BJ (cell line): Measurements from ENCODE around the gene PLD3. TPM values are rescaled to one million over a fixed set of nuclear protein-coding genes. Genes with fewer than 3 reads are reported as not detected.

Source experiments
- CTCF ChIA-PET: fragments of 350-600 bp; formaldehyde crosslinking; extraction: SDS; loops from one replicate; lab custom pipeline; 2021; ENCODE audit warnings: antibody characterized with exemption, inconsistent platforms; lab: Yijun Ruan, JAX
- POLR2A ChIA-PET: fragments of 300-600 bp; sonication (Branson Sonifier 250); formaldehyde crosslinking; extraction: SDS; loops from one replicate; lab custom pipeline; 2021; ENCODE audit warnings: antibody characterized with exemption; lab: Charles Lee
- DNase-seq: peaks from one replicate; pipeline ENCODE4 v3.0.0-alpha.2; 2011; ENCODE audit warnings: low read depth
- H3K27me3 ChIP-seq: 2 replicates; pipeline ENCODE4 v1.6.0; 2011; ENCODE audit warnings: low read length; ENCODE audit not compliant: control insufficient read depth, insufficient read depth
- H3K36me3 ChIP-seq: 2 replicates; pipeline ENCODE4 v1.5.1; 2011; ENCODE audit warnings: low read length; ENCODE audit not compliant: control insufficient read depth, insufficient read depth
- H3K4me3 ChIP-seq: 2 replicates; pipeline ENCODE4 v1.5.1; 2011; ENCODE audit warnings: low read depth, mild to moderate bottlenecking, control low read depth, low read length
- polyA plus RNA-seq: library from polyadenylated mRNA; depleted of rRNA; stranded (reverse); fragments of >200 nt; gene quantifications from 2 replicates; pipeline ENCODE4 v1.2.3, GENCODE V29; 2011
- TF ChIP-seq, protein P1 (sequence below): IDR thresholded peaks from 2 replicates; pipeline ENCODE4 v1.5.1; 2011; ENCODE audit warnings: low read depth, mild to moderate bottlenecking, control low read depth, inconsistent platforms, low read length, moderate library complexity; ENCODE audit not compliant: insufficient read depth

Gene PLD3
- polyA plus RNA-seq, 1 experiment, result 571 TPM

DNA sequence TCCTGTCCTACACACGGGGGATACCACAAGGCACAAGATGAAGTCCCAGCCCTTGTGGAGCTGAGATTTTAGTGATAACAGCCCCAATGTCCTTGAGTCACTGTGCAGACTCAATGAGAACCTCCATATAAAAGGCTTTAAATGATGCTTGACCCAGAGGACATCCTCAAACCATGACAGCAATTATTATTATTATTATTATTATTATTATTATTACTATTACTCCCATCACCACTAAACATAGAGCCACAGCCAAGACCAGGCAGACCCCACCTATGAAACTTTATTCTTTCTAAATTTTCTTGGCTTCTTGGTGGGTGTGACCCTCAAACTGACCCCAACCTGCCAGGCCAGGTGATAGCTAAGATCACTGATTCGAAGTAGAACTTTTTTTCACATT, 11.4 kb upstream of the PLD3 start:
- no peaks in the 10 kb centered on the region for H3K27me3 ChIP-seq
- CTCF ChIA-PET, result interaction anchor here (1.8 kb wide), 1 partner anchor 9 kb away, joined by 4 read pairs; no protein-coding TSS in a partner anchor
- POLR2A ChIA-PET, result no interaction called here
- no peak overlapping the region for H3K4me3 ChIP-seq
- TF ChIP-seq, protein P1, sequence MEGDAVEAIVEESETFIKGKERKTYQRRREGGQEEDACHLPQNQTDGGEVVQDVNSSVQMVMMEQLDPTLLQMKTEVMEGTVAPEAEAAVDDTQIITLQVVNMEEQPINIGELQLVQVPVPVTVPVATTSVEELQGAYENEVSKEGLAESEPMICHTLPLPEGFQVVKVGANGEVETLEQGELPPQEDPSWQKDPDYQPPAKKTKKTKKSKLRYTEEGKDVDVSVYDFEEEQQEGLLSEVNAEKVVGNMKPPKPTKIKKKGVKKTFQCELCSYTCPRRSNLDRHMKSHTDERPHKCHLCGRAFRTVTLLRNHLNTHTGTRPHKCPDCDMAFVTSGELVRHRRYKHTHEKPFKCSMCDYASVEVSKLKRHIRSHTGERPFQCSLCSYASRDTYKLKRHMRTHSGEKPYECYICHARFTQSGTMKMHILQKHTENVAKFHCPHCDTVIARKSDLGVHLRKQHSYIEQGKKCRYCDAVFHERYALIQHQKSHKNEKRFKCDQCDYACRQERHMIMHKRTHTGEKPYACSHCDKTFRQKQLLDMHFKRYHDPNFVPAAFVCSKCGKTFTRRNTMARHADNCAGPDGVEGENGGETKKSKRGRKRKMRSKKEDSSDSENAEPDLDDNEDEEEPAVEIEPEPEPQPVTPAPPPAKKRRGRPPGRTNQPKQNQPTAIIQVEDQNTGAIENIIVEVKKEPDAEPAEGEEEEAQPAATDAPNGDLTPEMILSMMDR, result no peak
- no peak for DNase-seq
- H3K36me3 ChIP-seq, result peaks cover 5% of the 10 kb centered on the region; the same call in 1 of the 2 replicates

DNA sequence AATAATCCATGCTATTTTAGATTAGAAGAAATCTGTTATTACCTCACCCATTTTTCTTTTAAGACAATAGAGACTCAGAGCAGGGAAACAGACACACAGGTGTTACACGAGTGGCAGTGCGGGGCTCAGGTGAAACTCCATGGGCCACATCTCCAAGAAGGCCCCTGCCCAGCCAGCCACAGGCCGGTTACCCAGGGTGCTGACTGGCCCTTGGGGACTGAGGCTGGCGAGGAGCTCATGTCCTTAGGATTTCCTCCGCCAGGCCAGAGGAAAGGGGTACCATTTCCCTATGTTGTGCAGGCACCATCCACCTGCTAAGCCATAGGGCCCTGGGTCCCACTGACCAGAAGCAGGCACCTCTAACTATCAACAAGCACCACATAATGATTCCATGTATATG, 10.9 kb upstream of the PLD3 start:
- TF ChIP-seq, protein P1, result no peak
- CTCF ChIA-PET, result interaction anchor here (1.0 kb wide), 1 partner anchor 94 kb away, joined by 4 read pairs; no protein-coding TSS in a partner anchor
- Histone ChIP-seq H3K4me3 (no peak overlapping the region), H3K36me3 (peaks cover 5% of the 10 kb centered on the region; the same call in 1 of the 2 replicates), H3K27me3 (no peaks in the 10 kb centered on the region)
- POLR2A ChIA-PET, result no interaction called here
- DNase-seq, result no peak

DNA sequence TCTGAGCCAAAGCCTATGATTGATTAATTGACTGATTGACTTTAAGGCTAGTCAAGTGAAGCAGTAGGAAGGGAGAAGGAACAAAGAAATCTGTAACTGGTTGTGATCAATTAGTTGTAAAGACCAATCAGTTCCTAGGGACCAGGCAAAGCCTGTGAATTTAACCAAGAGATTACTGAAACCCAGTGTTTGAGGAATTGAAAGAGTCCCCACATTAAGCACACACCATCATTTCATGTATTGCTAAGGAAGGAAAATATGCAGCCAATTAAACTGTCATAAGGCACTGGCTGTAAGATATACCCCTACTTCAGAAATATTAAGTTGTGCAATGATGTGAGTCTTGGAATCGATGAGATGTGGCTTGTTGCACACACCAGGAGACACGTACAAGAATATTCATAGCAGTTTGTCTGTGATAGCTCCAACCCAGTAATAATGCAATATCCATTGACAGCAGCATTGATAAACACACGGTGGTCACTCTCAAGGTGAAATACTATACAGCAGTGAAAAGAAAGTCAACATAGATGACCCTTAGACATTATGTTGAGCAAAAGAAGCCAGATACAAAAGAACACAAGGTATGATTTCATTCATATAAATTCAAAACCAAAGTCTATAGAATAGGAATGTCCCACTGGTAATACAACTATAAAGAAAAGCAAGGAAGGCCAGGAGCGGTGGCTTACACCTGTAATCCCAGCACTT, 9.3 kb upstream of the PLD3 start:
- no peak for DNase-seq
- Histone ChIP-seq H3K27me3 (no peaks in the 10 kb centered on the region), H3K4me3 (no peak overlapping the region), H3K36me3 (peaks cover 3% of the 10 kb centered on the region; the same call in 1 of the 2 replicates)
- CTCF ChIA-PET, result no interaction called here
- POLR2A ChIA-PET, result no interaction called here
- TF ChIP-seq, protein P1, result no peak

DNA sequence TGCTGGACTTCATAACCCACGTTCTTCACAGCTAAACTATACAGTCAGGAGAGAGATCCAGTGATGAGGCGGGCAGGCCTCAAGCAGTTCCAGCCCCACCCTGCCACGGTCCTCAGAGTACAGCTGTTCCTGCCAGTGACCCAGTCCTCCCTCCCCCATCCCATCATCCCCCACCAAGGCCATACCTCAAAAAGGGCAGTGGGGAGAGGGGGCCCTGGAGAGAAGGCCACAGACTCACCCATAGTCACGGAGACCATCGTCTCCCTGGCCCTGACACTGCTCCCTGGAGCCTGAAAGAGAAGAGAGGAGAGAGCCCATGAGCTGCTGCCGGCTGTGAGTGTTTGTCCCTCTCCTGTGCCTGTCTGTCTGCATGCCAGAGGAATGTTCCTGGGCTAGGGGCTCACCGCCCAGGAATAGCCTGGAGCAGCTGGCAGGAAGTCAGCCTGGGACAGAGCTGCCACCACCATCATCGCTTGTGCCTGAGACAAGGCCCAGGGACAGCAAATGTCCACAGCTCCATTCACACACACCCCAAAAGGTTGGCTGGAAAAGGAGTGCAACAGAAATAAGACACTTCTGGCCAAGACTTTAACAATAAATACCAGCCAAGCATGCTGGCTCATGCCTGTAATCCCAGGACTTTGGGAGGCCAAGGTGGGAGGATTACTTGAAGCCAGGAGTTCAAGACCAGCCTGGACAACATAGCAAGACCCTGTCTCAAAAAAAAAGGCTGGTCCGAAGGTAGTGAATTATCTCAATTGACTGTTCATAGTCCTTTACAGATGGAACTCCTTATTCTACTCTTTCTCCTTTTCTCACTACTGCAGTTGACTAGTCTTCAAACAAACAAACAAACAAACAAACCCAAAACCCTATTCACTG, 6.7 kb upstream of the PLD3 start:
- H3K27me3 ChIP-seq, result no peaks in the 10 kb centered on the region
- TF ChIP-seq, protein P1, result no peak
- CTCF ChIA-PET, result interaction anchor here (0.7 kb wide), 1 partner anchor 180 kb away, joined by 3 read pairs; no protein-coding TSS in a partner anchor
- H3K36me3 ChIP-seq, result no peaks in the 10 kb centered on the region
- no peak overlapping the region for H3K4me3 ChIP-seq
- DNase-seq, result no peak
- POLR2A ChIA-PET, result no interaction called here
